HG03460 (cell line): Measurements from ENCODE around the gene RMDN3.
A peak's percentile ranks its signal among the peaks of the same experiment; 100 is the strongest.

Experiments used
- ATAC-seq: cut with Tn5 transposase; IDR thresholded peaks from one replicate; pipeline ENCODE4 v1.9.1; 2021; ENCODE audit not compliant: unreplicated experiment

Gene RMDN3, protein sequence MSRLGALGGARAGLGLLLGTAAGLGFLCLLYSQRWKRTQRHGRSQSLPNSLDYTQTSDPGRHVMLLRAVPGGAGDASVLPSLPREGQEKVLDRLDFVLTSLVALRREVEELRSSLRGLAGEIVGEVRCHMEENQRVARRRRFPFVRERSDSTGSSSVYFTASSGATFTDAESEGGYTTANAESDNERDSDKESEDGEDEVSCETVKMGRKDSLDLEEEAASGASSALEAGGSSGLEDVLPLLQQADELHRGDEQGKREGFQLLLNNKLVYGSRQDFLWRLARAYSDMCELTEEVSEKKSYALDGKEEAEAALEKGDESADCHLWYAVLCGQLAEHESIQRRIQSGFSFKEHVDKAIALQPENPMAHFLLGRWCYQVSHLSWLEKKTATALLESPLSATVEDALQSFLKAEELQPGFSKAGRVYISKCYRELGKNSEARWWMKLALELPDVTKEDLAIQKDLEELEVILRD

GRCh38 chr15:40754883-40755811 lies at the start of gene RMDN3:
Gene RMDN3 (minus strand): TSS chr15:40755254. CDS start chr15:40754783, 471 bp downstream.
- peak; percentile 82 for ATAC-seq

DNA sequence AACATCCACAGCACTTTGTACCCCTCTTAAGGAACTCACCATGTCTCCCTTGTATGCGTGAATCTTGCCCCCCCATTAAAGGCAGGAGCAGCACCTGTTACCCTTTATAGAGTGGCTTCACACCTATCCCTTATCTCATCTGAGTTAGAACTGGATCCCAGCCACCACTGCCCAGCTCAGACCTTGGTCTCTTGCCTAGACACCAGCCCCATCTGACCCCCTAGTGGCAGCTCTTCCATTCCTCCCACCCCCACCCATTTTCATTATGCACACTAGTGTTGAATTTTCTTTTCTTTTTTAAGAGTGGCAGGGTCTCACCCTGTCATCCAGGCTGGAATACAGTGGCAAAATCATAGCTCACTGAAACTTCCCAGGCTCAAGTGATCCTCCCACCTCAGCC lies 48.6 kb upstream of the RMDN3 start:
- no peak for ATAC-seq

DNA sequence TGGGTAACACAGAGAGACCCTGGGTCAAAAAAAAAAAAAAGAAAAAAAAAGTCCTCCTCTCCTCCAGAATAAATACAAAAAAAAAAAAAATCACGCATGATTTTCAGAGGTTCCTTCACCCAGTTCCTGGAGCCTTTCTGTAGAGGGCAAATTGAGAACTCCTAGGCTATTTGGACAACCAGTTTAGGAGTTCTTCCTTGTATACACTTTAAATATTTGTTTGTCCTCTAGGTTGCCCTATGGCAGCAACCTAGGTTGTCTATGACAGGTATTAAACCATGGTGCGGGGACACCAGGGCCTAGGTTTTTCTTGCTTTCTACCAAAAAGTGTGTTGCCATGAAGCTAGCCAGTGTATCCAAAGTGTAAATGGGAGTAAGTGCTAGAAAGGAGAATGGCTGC lies 48.0 kb upstream of the RMDN3 start:
- no peak for ATAC-seq

DNA sequence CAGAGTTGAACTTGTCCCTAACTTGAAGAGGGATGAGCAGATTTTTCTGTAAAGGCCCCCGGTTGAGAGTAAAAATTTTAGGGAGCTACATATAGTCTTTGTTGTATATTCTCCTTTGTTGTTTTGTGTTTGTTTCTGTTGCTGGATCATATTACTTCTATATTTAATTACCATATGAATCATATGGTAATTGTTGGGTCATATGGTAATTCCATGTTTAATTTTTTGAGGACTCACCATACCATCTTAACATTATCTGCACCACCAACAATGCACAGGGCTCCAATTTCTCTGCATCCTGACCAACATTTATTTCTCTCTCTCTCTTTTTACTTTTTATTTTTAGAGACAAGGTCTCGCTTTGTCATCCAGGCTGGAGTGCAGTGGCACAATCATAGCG lies 44.5 kb upstream of the RMDN3 start:
- ATAC-seq = no peak

- ATAC-seq = no peak
Measured at GRCh38 chr15:40796512-40796911, 41.5 kb upstream of the RMDN3 start.

- no peak for ATAC-seq
Measured at GRCh38 chr15:40796041-40796440, 41.0 kb upstream of the RMDN3 start.

DNA sequence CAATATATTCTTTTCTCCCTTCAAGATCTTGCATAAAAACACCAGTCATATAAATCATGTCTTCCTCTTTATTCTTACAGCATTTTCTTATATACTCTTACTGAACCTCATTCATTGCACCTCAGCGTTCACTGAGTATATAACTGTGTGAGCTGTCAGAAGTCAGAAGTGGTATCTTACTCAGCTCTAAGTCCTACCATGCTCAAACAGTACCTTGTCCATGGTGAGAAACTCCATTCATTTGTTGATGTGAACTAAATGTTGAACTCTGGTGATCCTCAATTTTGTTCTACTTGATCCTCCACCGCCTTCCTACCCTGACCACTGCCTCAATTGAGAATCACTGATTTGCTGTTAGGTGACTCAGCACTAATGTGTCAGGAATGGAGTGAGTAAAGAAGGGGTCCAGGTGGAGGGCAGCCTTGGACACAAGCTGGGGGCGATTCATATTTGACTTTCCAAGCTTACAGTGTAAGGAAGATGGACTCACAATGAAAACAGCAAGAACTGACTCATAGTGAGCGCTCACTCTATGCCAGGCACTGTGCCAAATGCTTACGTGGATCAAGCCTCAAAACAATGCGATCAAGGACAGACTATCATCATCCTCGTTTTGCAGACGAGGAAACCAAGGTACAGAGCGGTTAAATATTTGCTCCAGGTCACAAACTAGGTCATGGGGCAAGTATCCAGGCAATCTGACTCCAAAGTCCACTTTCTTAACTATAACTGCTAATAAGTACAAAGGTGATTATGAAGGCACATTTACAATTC lies 38.3 kb upstream of the RMDN3 start:
- no peak for ATAC-seq

GRCh38 chr15:40792394-40792793 lies 37.3 kb upstream of the RMDN3 start:
- ATAC-seq = no peak

DNA sequence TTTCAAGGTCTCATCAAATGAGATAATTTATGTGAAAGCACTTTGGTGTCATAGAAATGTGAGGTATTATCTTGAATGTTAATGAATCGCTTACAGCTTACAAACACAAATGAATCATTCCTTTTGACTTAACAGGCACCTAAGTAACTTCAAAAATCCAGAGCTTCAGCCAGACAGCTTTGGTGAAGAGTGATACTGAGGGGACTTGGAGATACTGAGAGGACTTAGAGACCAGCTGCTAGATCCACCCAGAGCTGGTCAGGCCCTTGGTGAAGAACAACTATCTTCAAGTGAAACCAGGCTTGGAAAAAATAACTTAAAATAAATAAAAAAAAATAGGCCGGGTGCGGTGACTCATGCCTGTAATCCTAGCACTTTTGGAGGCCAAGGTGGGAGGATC lies 35.7 kb upstream of the RMDN3 start:
- no peak for ATAC-seq

- no peak for ATAC-seq
Measured at GRCh38 chr15:40789999-40790398, 34.9 kb upstream of the RMDN3 start.

DNA sequence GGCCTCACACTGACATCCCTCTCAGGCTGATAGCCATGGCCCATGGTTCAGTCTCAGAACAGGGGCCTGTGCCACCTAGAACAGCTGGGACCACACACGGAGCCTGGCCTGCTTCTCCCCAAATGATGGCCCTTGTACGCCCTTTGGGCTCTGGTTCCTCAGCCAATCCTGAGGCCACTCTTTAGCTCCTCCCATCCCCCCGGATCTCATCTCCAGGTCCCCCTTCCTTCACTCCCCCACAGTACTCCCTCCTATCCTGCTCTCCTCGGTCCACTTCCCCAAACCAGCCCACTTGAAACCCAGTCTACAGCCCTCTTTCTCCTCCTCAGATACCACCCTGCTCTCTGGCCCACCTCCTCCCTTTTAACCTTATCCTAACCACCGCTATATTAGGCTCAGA lies 34.1 kb upstream of the RMDN3 start:
- no peak for ATAC-seq

- no peak for ATAC-seq
Measured at GRCh38 chr15:40787991-40788390, 32.9 kb upstream of the RMDN3 start.

GRCh38 chr15:40787344-40787841 lies 32.3 kb upstream of the RMDN3 start:
- no peak for ATAC-seq

DNA sequence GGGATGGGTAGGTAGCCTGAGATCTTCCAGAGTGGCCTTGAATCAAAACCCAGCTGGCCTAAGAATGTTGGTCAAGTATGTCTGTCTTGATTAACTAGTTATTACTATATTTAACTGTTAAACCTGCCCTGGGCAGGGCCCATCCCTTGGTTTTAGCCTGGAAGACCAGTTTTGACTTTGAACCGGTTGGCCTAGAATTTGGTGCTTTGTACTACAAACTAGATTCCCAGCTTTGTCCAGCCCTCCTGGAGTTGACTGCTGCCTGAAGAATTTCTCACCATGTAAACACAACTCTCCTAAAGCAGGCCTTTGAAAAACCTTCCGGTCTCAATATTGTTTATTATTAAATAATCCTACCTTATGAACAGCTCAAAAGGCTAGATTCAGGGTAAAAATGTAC lies 30.8 kb upstream of the RMDN3 start:
- no peak for ATAC-seq

DNA sequence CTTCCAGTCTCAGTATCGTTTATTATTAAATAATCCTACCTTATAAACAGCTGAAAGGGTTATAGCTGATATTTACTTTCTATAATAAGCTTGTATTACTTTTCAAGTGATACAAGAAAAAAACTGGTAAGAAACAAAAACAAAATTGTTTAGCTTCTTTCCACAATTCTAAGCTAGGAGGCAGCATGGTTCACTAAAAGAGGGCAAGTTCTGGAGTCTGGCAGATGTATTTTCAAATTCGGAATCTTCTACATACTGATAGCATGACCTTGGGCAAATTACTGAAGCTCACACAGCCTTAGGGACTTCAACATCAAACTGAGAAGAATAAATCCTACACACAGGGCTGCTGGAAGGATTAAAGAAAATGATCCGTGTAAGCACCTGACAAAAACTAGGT lies 30.1 kb upstream of the RMDN3 start:
- ATAC-seq = no peak

- ATAC-seq = peak; percentile 64
Measured at GRCh38 chr15:40782609-40783227, 27.7 kb upstream of the RMDN3 start.

DNA sequence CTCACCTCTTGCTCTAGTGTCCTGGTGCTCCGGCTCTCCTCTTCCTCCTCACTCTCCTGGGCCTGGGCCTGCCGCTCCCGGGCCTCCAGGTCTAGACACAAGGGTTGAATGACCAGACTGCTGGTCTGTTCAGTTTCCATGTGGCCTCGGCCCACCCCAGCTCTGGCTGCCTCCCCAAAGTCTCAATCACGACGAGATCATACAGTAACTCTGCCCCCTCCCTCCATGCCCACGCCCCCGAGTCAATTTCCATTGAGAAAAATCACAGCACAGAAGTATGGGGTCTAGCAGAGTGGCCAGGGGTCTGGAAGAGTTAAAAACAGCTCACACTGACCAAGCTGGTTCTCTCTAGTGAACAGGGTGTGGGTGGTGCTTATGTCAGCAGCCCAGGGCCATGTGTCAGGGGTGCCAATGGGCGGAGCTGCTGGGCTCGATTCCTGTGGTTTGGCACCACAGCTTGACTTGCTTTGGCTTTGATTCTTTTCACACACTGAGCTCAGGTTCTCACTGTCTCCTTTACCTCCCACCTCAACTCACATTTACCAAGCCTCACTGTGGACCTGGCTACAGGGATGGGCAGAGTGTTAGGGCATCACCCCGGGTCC lies 21.6 kb upstream of the RMDN3 start:
- ATAC-seq = no peak

- ATAC-seq = no peak
Measured at GRCh38 chr15:40775740-40776536, 20.9 kb upstream of the RMDN3 start.

GRCh38 chr15:40775007-40775406 lies 20.0 kb upstream of the RMDN3 start:
- no peak for ATAC-seq
